Trophoblast cell (in vitro differentiated cells and primary cell): ENCODE data around the gene FCRLB.

ENCODE experiments used
- DNase-seq, 2 donors: peaks; one replicate each; pipeline ENCODE4 v3.0.0-alpha.2; 2016
- H2AFZ ChIP-seq: 2 replicates; pipeline ENCODE4 v1.6.1; 2013; ENCODE audit warnings: low read length, moderate library complexity, mild to moderate bottlenecking; ENCODE audit not compliant: insufficient read depth, poor library complexity
- H2AK5ac ChIP-seq: 2 replicates; pipeline ENCODE4 v1.6.1; 2013; ENCODE audit warnings: mild to moderate bottlenecking, low read length
- H2BK120ac ChIP-seq: 2 replicates; pipeline ENCODE4 v1.6.1; 2013; ENCODE audit warnings: low read length, mild to moderate bottlenecking, moderate library complexity; ENCODE audit not compliant: insufficient read depth, poor library complexity
- H2BK12ac ChIP-seq: 2 replicates; pipeline ENCODE4 v1.6.1; 2013; ENCODE audit warnings: mild to moderate bottlenecking, low read length, moderate library complexity
- H2BK5ac ChIP-seq: 2 replicates; pipeline ENCODE4 v1.6.1; 2013; ENCODE audit warnings: low read length, low read depth, moderate library complexity, mild to moderate bottlenecking; ENCODE audit not compliant: poor library complexity
- H3K14ac ChIP-seq: 2 replicates; pipeline ENCODE4 v1.6.1; 2013; ENCODE audit warnings: mild to moderate bottlenecking, low read length
- H3K18ac ChIP-seq: 2 replicates; pipeline ENCODE4 v1.6.1; 2013; ENCODE audit warnings: mild to moderate bottlenecking, low read length
- H3K23ac ChIP-seq: 2 replicates; pipeline ENCODE4 v1.6.1; 2013; ENCODE audit warnings: low read length
- H3K27ac ChIP-seq: 2 replicates; pipeline ENCODE4 v1.5.1; 2013; ENCODE audit warnings: low read depth, mild to moderate bottlenecking, inconsistent platforms, low read length, moderate library complexity
- H3K27me3 ChIP-seq: 2 replicates; pipeline ENCODE4 v1.6.1; 2013; ENCODE audit warnings: inconsistent platforms, mild to moderate bottlenecking, low read length, moderate library complexity; ENCODE audit not compliant: insufficient read depth
- H3K36me3 ChIP-seq, 2 experiments: 1 replicate in 1 of 2; 2 replicates in 1 of 2; pipeline ENCODE4 v1.6.1; 2013; ENCODE audit warnings: low read length in 2 of 2, mild to moderate bottlenecking in 2 of 2, moderate library complexity in 1 of 2; ENCODE audit not compliant: insufficient read depth in 2 of 2, control insufficient read depth in 1 of 2
- H3K4ac ChIP-seq: 2 replicates; pipeline ENCODE4 v1.6.1; 2013; ENCODE audit warnings: low read depth, mild to moderate bottlenecking, low read length, moderate library complexity
- H3K4me1 ChIP-seq, 2 experiments: 1 replicate in 1 of 2; 2 replicates in 1 of 2; pipeline ENCODE4 v1.6.1; 2013; ENCODE audit warnings: low read length in 2 of 2, mild to moderate bottlenecking in 2 of 2, moderate library complexity in 1 of 2; ENCODE audit not compliant: insufficient read depth in 2 of 2, control insufficient read depth in 1 of 2
- H3K4me2 ChIP-seq: 2 replicates; pipeline ENCODE4 v1.6.1; 2013; ENCODE audit warnings: inconsistent platforms, mild to moderate bottlenecking, low read length, moderate library complexity
- H3K4me3 ChIP-seq: 2 replicates; pipeline ENCODE4 v1.5.1; 2013; ENCODE audit warnings: mild to moderate bottlenecking, low read depth, low read length, inconsistent platforms
- H3K79me1 ChIP-seq: one replicate; pipeline ENCODE4 v1.6.1; 2013; ENCODE audit warnings: low read length
- H3K79me2 ChIP-seq: 2 replicates; pipeline ENCODE4 v1.6.1; 2013; ENCODE audit warnings: low read length, mild to moderate bottlenecking; ENCODE audit not compliant: control insufficient read depth, insufficient read depth, poor library complexity
- H3K9ac ChIP-seq: 2 replicates; pipeline ENCODE4 v1.6.1; 2013; ENCODE audit warnings: mild to moderate bottlenecking, low read length
- H3K9me3 ChIP-seq: 2 replicates; pipeline ENCODE4 v1.6.1; 2013; ENCODE audit warnings: low read depth, mild to moderate bottlenecking, control low read depth, inconsistent platforms, low read length; ENCODE audit not compliant: insufficient read depth
- H4K12ac ChIP-seq: 2 replicates; pipeline ENCODE4 v1.6.1; 2013; ENCODE audit warnings: low read depth, mild to moderate bottlenecking, low read length, moderate library complexity
- H4K8ac ChIP-seq: 2 replicates; pipeline ENCODE4 v1.6.1; 2013; ENCODE audit warnings: low read depth, mild to moderate bottlenecking, low read length, moderate library complexity
- H4K91ac ChIP-seq: one replicate; pipeline ENCODE4 v1.6.1; 2013; ENCODE audit warnings: low read depth, mild to moderate bottlenecking, low read length, moderate library complexity
- WGBS: extraction: QIAGEN DNeasy Blood & Tissue Kit; methylation state at CpG from one replicate; pipeline ENCODE4 v1.1.7; 2013; ENCODE audit warnings: missing lambda C conversion rate; ENCODE audit not compliant: insufficient read length, insufficient coverage; ENCODE audit errors: extremely low coverage; 5-methylcytosine and 5-hydroxymethylcytosine counted together

The FCRLB gene

GRCh38 chr1:161719325-161719611 lies 2.1 kb upstream of the FCRLB start:
- Histone ChIP-seq H3K79me1 (no peaks in the 10 kb centered on the region), H4K12ac (no peak overlapping the region)
- WGBS: no CpG with 5 or more reads among the region's 1 CpG

GRCh38 chr1:161720422-161720821 lies 922 bp upstream of the FCRLB start:
- H4K12ac ChIP-seq: no peak overlapping the region
- no peaks in the 10 kb centered on the region for H3K27me3 ChIP-seq
- H2BK120ac ChIP-seq: no peak overlapping the region
- H2AK5ac ChIP-seq: no peak overlapping the region
- H3K9me3 ChIP-seq: no peaks in the 10 kb centered on the region
- H3K4me2 ChIP-seq: no peak overlapping the region
- H3K9ac ChIP-seq: no peak overlapping the region
- H2BK12ac ChIP-seq: no peak overlapping the region
- no peak overlapping the region for H3K4me3 ChIP-seq
- no peaks in the 10 kb centered on the region for H3K79me1 ChIP-seq
- no peak overlapping the region for H3K14ac ChIP-seq
- no peak for DNase-seq
- no peak overlapping the region for H3K18ac ChIP-seq
- no peak overlapping the region for H3K4ac ChIP-seq
- H4K91ac ChIP-seq: no peak overlapping the region
- H2AFZ ChIP-seq: no peak overlapping the region
- no peaks in the 10 kb centered on the region for H3K36me3 ChIP-seq
- no peaks in the 10 kb centered on the region for H3K79me2 ChIP-seq
- H3K27ac ChIP-seq: no peak overlapping the region
- WGBS: no CpG with 5 or more reads among the region's 1 CpG
- no peak overlapping the region for H4K8ac ChIP-seq
- H3K23ac ChIP-seq: no peak overlapping the region
- H3K4me1 ChIP-seq: peaks cover 4 to 6% of the 10 kb centered on the region in 2 experiments
- H2BK5ac ChIP-seq: no peak overlapping the region

More at GRCh38 chr1:161719325-161719611, 2.1 kb upstream of the FCRLB start:
- no peak overlapping the region for H2AK5ac ChIP-seq
- H3K36me3 ChIP-seq: no peaks in the 10 kb centered on the region
- no peak overlapping the region for H4K91ac ChIP-seq
- no peak overlapping the region for H3K4ac ChIP-seq
- no peak overlapping the region for H3K9ac ChIP-seq
- H2AFZ ChIP-seq: no peak overlapping the region
- no peak overlapping the region for H4K8ac ChIP-seq
- no peak overlapping the region for H3K4me2 ChIP-seq
- H3K4me3 ChIP-seq: no peak overlapping the region
- H3K23ac ChIP-seq: no peak overlapping the region
- no peaks in the 10 kb centered on the region for H3K9me3 ChIP-seq
- H3K4me1 ChIP-seq: peaks cover 4 to 6% of the 10 kb centered on the region in 2 experiments
- H2BK120ac ChIP-seq: no peak overlapping the region
- H3K27ac ChIP-seq: no peak overlapping the region
- no peaks in the 10 kb centered on the region for H3K27me3 ChIP-seq
- no peaks in the 10 kb centered on the region for H3K79me2 ChIP-seq
- H2BK12ac ChIP-seq: no peak overlapping the region
- H3K18ac ChIP-seq: no peak overlapping the region
- DNase-seq: no peak
- no peak overlapping the region for H2BK5ac ChIP-seq
- no peak overlapping the region for H3K14ac ChIP-seq

DNA sequence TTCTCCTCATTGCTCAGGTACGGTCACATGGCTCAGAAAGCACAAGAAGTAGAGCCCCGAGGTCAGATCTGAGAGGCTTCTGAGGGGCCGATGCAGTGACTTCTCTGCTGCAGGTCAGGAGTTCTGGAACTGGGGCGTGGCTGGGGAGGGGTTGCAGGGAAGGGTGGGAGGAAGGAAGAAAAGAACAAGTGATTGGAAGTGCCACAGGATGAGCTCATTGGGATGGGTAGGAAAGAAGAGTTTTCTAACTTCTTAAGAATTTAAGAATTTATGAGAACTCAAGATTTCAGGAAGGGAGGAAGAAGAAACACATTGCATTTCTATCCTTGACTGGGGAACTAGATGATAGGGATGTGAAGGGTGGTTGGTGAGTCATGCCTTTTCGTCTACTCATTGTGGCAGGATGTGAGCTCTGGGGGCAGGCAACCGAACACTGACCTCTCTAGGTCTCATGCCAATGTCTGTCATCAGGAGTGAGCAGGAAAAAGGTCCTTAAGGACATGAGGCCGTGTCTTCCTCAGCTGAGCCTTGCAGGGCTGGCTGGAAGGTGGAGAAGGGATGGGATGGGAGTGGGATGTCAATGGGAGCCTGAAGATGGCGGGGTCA lies 497 bp downstream of the FCRLB start:
- Histone ChIP-seq H3K4me3 (no peak overlapping the region), H3K79me1 (peaks cover 8% of the 10 kb centered on the region), H3K9me3 (peaks cover 2% of the 10 kb centered on the region), H3K27me3 (no peaks in the 10 kb centered on the region), H3K79me2 (peaks cover 7% of the 10 kb centered on the region), H4K91ac (no peak overlapping the region), H2BK5ac (no peak overlapping the region), H3K4me2 (no peak overlapping the region), H3K4ac (no peak overlapping the region), H3K4me1 (peaks cover 8 to 10% of the 10 kb centered on the region in 2 experiments), H2AFZ (no peak overlapping the region), H3K18ac (no peak overlapping the region), H2BK12ac (no peak overlapping the region), H3K27ac (no peak overlapping the region), H3K9ac (no peak overlapping the region), H3K23ac (no peak overlapping the region), H3K14ac (no peak overlapping the region), H4K12ac (no peak overlapping the region), H2AK5ac (no peak overlapping the region), H2BK120ac (no peak overlapping the region), H3K36me3 (no peaks in the 10 kb centered on the region), H4K8ac (no peak overlapping the region)
- no CpG with 5 or more reads among the region's 8 CpGs for WGBS
- DNase-seq: peak; percentile 15 to 29

- WGBS: no CpG with 5 or more reads among the region's 1 CpG
- peaks cover 8 to 10% of the 10 kb centered on the region in 2 experiments for H3K4me1 ChIP-seq
- DNase-seq: no peak
- H3K14ac ChIP-seq: no peak overlapping the region
- H3K4me2 ChIP-seq: no peak overlapping the region
- H2AK5ac ChIP-seq: no peak overlapping the region
- no peak overlapping the region for H3K9ac ChIP-seq
- H2AFZ ChIP-seq: no peak overlapping the region
- no peak overlapping the region for H3K23ac ChIP-seq
- no peak overlapping the region for H2BK120ac ChIP-seq
- no peaks in the 10 kb centered on the region for H3K36me3 ChIP-seq
- H3K27ac ChIP-seq: no peak overlapping the region
- H3K4me3 ChIP-seq: peak overlapping the region; percentile 27
- H4K8ac ChIP-seq: no peak overlapping the region
- no peak overlapping the region for H4K12ac ChIP-seq
- no peak overlapping the region for H3K4ac ChIP-seq
- H3K79me1 ChIP-seq: peaks cover 12% of the 10 kb centered on the region
- peaks cover 10% of the 10 kb centered on the region for H3K79me2 ChIP-seq
- no peaks in the 10 kb centered on the region for H3K27me3 ChIP-seq
- H3K9me3 ChIP-seq: peaks cover 2% of the 10 kb centered on the region
- no peak overlapping the region for H2BK5ac ChIP-seq
- H2BK12ac ChIP-seq: no peak overlapping the region
- no peak overlapping the region for H3K18ac ChIP-seq
- no peak overlapping the region for H4K91ac ChIP-seq
These were observed 1.1 kb downstream of the FCRLB start for GRCh38 chr1:161722406-161722805.
